Lung (tissue), 12 donors: Measurements from ENCODE around the gene DUSP14. TPM values are rescaled to one million over a fixed set of nuclear protein-coding genes. Genes with fewer than 3 reads are reported as not detected.

ENCODE experiments used
- ATAC-seq: fragments of 200-7000 bp; cut with Tn5 transposase; one replicate; pipeline ENCODE4 v1.9.1; 2020; ENCODE audit warnings: moderate number of reproducible peaks; ENCODE audit not compliant: insufficient read depth, low FRiP score
- DNase-seq, 3 donors: peaks; one replicate each; pipeline ENCODE4 v3.0.0-alpha.2; 2013 to 2017
- H3K27ac ChIP-seq, 2 donors: one replicate each; pipeline ENCODE4 v1.5.1; 2013; ENCODE audit warnings: mild to moderate bottlenecking in 2 of 2, moderate library complexity in 2 of 2, control low read depth in 1 of 2, inconsistent platforms in 1 of 2, low read depth in 1 of 2, low read length in 1 of 2
- H3K27me3 ChIP-seq, 3 donors: one replicate each; pipeline ENCODE4 v1.5.1; 2013; ENCODE audit warnings: low read length in 2 of 3; ENCODE audit not compliant: control insufficient read depth in 3 of 3, insufficient read depth in 3 of 3
- H3K36me3 ChIP-seq, 4 donors: one replicate each; pipeline ENCODE4 v1.5.1; 2013; ENCODE audit warnings: low read length in 4 of 4, mild to moderate bottlenecking in 1 of 4, moderate library complexity in 1 of 4; ENCODE audit not compliant: control insufficient read depth in 4 of 4, insufficient read depth in 4 of 4
- H3K4me1 ChIP-seq, 5 donors: one replicate each; pipeline ENCODE4 v1.5.1; 2013; ENCODE audit warnings: low read length in 5 of 5, mild to moderate bottlenecking in 2 of 5, moderate library complexity in 1 of 5; ENCODE audit not compliant: control insufficient read depth in 5 of 5, insufficient read depth in 5 of 5
- H3K4me3 ChIP-seq: one replicate; pipeline ENCODE4 v1.5.1; 2013; ENCODE audit warnings: mild to moderate bottlenecking, control low read depth, moderate library complexity
- H3K9ac ChIP-seq, 2 donors: one replicate each; pipeline ENCODE4 v1.5.1; 2013; ENCODE audit warnings: low read length in 2 of 2, control low read depth in 1 of 2; ENCODE audit not compliant: insufficient read depth in 1 of 2
- H3K9me3 ChIP-seq, 4 donors: one replicate each; pipeline ENCODE4 v1.5.1; 2013; ENCODE audit warnings: low read length in 3 of 4, mild to moderate bottlenecking in 1 of 4, moderate library complexity in 1 of 4; ENCODE audit not compliant: control insufficient read depth in 4 of 4, insufficient read depth in 3 of 4
- WGBS, 2 donors: extraction: QIAGEN DNeasy Blood & Tissue Kit; methylation state at CpG; one replicate each; pipeline ENCODE4 v1.1.7; 2013; 5-methylcytosine and 5-hydroxymethylcytosine counted together
- polyA plus RNA-seq, 2 donors: library from polyadenylated mRNA; stranded (reverse); fragments of 200-250 nt; gene quantifications; one replicate each; pipeline ENCODE4 v1.2.1, GENCODE V29; 2013
- total RNA-seq, 2 donors: library from RNA; depleted of rRNA in 1 of 2; stranded (reverse); fragments of >200 nt in 1 of 2; gene quantifications; one replicate each; pipeline ENCODE4 v1.2.1, GENCODE V29; 2014 to 2021
- TF ChIP-seq, protein P1 (sequence below): IDR thresholded peaks from 2 replicates; pipeline ENCODE4 v1.5.1; 2012; ENCODE audit warnings: mild to moderate bottlenecking; ENCODE audit errors: control extremely low read depth, extremely low read depth
- donor health status: control.
- donor health status: control.
- donor health status: Bipolar disorder and iron deficiency.
- donor health status: healthy.
- donor health status: DM: yes; HTN: yes; CAD: no.

Gene DUSP14
- total and polyA plus RNA-seq, 4 donors, result 7.4 to 15.7 (median 10.4) TPM

DNA sequence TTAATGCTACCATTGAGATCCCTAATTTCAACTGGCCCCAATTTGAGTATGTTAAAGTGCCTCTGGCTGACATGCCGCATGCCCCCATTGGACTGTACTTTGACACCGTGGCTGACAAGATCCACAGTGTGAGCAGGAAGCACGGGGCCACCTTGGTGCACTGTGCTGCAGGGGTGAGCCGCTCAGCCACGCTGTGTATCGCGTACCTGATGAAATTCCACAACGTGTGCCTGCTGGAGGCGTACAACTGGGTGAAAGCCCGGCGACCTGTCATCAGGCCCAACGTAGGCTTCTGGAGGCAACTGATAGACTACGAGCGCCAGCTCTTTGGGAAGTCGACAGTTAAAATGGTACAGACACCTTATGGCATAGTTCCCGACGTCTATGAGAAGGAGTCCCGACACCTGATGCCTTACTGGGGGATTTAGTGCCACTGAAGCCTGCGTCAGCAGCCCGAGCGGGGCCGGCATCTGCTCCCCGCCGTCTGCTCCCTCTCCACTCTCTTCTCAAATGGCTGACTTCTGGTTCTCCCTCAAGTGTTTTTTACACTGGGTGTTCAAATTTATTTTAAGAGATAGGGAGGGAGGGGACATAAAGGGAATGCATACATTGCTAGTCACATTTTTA, 22.9 kb downstream of the DUSP14 start:
- DNase-seq (no peak), ATAC-seq (no peak)
- Histone ChIP-seq H3K9ac (no peak overlapping the region), H3K4me1 (peaks cover 0 to 3% (median 0%) of the 10 kb centered on the region in 5 donors), H3K36me3 (peaks cover 3 to 22% (median 9%) of the 10 kb centered on the region in 4 donors), H3K4me3 (no peak overlapping the region), H3K27ac (no peak overlapping the region), H3K27me3 (no peaks in the 10 kb centered on the region), H3K9me3 (no peaks in the 10 kb centered on the region)
- TF ChIP-seq, protein P1, sequence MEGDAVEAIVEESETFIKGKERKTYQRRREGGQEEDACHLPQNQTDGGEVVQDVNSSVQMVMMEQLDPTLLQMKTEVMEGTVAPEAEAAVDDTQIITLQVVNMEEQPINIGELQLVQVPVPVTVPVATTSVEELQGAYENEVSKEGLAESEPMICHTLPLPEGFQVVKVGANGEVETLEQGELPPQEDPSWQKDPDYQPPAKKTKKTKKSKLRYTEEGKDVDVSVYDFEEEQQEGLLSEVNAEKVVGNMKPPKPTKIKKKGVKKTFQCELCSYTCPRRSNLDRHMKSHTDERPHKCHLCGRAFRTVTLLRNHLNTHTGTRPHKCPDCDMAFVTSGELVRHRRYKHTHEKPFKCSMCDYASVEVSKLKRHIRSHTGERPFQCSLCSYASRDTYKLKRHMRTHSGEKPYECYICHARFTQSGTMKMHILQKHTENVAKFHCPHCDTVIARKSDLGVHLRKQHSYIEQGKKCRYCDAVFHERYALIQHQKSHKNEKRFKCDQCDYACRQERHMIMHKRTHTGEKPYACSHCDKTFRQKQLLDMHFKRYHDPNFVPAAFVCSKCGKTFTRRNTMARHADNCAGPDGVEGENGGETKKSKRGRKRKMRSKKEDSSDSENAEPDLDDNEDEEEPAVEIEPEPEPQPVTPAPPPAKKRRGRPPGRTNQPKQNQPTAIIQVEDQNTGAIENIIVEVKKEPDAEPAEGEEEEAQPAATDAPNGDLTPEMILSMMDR, result no peak
- 87 to 91% methylated on average over 24 of the region's 24 CpGs for WGBS, 2 donors

DNA sequence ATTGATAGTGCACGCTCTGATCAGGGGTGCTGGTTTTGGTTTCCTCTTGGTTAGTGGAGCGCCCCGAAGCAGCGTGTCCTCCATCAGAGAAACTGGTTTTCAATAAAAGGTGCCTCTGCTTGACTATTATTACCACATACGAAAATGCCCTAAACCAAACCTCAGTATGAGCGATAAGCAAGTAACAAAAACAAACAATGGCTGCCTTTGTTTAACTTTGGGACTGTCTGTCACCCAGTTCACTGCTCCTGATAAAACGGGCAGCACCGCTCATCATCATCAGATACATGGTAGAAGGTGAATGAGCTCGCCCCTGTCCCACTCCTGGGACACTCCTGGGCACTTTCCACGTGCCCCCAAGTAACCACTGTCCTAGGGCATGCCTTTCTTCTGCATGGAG, 24.0 kb downstream of the DUSP14 start:
- WGBS, 2 donors, result 91 to 95% methylated on average over 10 of the region's 10 CpGs
- Histone ChIP-seq H3K9me3 (no peaks in the 10 kb centered on the region), H3K4me1 (peaks cover 0 to 3% (median 0%) of the 10 kb centered on the region in 5 donors), H3K4me3 (no peak overlapping the region), H3K36me3 (peaks cover 7 to 32% (median 16%) of the 10 kb centered on the region in 4 donors), H3K27me3 (no peaks in the 10 kb centered on the region), H3K9ac (no peak overlapping the region), H3K27ac (no peak overlapping the region)
- no peak for DNase-seq
- TF ChIP-seq, protein P1, result no peak
- no peak for ATAC-seq

DNA sequence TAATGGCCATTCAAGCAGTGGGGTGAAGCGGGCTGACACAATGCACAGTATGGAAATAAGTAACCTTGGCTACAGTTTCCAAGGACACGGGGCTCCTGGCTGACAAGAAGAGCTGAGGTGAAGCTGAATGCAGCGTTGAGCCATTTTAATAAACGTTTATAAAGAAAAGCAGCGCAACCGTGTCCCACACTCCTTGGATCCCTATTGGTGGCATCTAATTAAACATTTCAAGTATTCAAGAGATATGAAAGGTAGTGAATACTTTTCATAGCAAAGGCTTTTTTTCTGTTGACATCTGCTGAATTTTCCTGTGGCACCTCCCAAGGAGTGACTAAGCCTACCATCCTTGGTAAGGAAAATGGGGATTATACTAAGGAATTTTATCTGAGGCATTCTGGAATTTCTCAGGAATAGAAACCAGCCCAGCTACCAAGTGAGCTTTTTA, 26.5 kb downstream of the DUSP14 start:
- Histone ChIP-seq H3K9ac (no peak overlapping the region), H3K4me3 (no peak overlapping the region), H3K4me1 (peaks cover 0 to 3% (median 0%) of the 10 kb centered on the region in 5 donors), H3K9me3 (no peaks in the 10 kb centered on the region), H3K27ac (no peak overlapping the region), H3K36me3 (peaks cover 7 to 43% (median 31%) of the 10 kb centered on the region in 4 donors), H3K27me3 (no peaks in the 10 kb centered on the region)
- TF ChIP-seq, protein P1, result no peak
- no peak for ATAC-seq
- DNase-seq, result peak in 1 of 3 donors; percentile 18
- 86 to 90% methylated on average over 6 of the region's 6 CpGs for WGBS, 2 donors

DNA sequence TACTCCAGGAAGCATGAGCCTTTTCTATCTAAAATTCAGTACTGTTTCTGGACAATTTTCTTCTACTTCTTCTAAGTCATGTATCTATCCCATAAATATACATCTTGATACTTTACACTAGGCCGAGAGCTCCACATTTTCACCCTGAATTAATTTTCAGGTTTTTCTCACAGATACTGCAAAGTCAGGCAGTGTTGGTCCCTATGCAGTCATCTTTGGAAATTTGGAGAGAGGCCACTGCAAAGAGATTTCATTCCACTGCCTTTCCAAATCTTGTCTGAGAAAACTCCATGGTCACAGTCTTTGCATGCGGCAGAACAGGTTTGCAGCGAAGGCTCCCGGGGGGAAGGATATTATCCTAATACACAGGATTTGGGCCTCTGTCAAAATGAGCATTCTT, 28.2 kb downstream of the DUSP14 start:
- Histone ChIP-seq H3K4me3 (no peak overlapping the region), H3K4me1 (peaks cover 0 to 3% (median 0%) of the 10 kb centered on the region in 5 donors), H3K9me3 (no peaks in the 10 kb centered on the region), H3K27me3 (no peaks in the 10 kb centered on the region), H3K36me3 (peaks cover 7 to 40% (median 30%) of the 10 kb centered on the region in 4 donors), H3K27ac (no peak overlapping the region), H3K9ac (no peak overlapping the region)
- DNase-seq (no peak), ATAC-seq (no peak)
- WGBS, 2 donors, result 95 to 97% methylated on average over 4 of the region's 4 CpGs
- TF ChIP-seq, protein P1, result no peak
